ENCODE data around the gene ST7. TPM values are rescaled to one million over a fixed set of nuclear protein-coding genes. Genes with fewer than 3 reads are reported as not detected.

Gene ST7
- total and polyA plus RNA-seq, 8 donors, result 7.5 to 49.0 (median 16.1) TPM

- H3K4me1 ChIP-seq, result no peaks in the 10 kb centered on the region
- no peak for DNase-seq
- TF ChIP-seq EP300 (IDR thresholded peaks at IDR 0.05) (no peak), CTCF (IDR thresholded peaks at IDR 0.05) (no peak), POLR2A (IDR thresholded peaks at IDR 0.05) (no peak), POLR2AphosphoS5 (IDR thresholded peaks at IDR 0.05) (no peak)
- H3K27me3 ChIP-seq, result no peaks in the 10 kb centered on the region
- no peak overlapping the region for H3K27ac ChIP-seq
- no peaks in the 10 kb centered on the region for H3K9me3 ChIP-seq
- peaks cover 0 to 20% (median 14%) of the 10 kb centered on the region in 4 donors for H3K36me3 ChIP-seq
- intact Hi-C loops (cut with DNase I; ENCODE audit: low total_unique reads), result no loop called here
- H3K4me3 ChIP-seq, result no peak overlapping the region
These were observed 258.3 kb downstream of the ST7 start for GRCh38 chr7:117211614-117212013.

DNA sequence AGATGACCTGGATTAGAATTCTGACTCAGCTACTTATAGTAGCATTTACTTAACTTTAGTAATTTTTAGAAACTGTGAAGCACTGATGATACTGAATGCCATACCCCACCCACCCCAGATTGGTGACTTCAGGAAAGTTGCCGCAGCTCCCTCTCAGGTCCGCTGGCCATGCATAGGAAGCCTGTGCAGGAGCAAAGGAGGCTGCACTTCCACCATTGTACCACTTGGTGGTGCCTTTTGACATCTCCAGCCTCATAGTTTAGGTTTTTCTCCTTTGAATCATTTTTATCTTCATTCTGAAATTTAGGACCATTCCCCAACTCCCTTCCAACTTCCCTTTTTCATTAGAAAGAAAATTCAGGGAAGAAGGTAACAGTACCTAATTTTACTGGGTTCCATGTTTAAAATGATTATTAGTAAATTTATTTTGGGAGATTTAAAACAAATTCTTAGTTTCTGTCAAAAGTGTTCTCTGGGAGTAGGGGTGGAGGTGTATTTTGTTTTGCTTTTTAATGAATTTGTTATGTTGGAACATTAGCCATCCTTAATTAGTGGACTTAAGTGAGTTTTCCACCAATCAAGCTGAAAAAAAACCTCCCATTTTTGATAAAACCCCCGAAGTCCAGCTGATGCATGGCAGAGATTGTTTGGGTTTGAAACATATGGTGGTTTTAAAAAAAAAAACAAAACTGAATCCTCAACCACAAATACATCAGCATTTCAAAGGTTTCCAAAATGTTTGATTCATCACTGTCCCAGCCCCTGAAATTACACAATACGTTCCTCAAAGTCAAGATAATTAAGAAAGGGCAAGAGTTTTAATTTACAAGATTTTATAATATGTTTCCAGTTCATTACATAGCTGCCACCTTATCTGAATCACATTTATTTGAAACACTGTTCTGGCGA lies 259.9 kb downstream of the ST7 start:
- H3K4me1 ChIP-seq, result peaks cover 0 to 9% (median 0%) of the 10 kb centered on the region in 4 donors
- peak; percentile 57 to 78 for DNase-seq
- no peaks in the 10 kb centered on the region for H3K9me3 ChIP-seq
- no peak overlapping the region for H3K4me3 ChIP-seq
- H3K27me3 ChIP-seq, result no peaks in the 10 kb centered on the region
- no peak for TF ChIP-seq POLR2A (IDR thresholded peaks at IDR 0.05)
- TF ChIP-seq CTCF (IDR thresholded peaks at IDR 0.05), result peak in 5 of 7 experiments; percentile 43 to 89 (median 82)
- TF ChIP-seq EP300 (IDR thresholded peaks at IDR 0.05), result no peak
- no peak overlapping the region for H3K27ac ChIP-seq
- H3K36me3 ChIP-seq, result peaks cover 0 to 20% (median 14%) of the 10 kb centered on the region in 4 donors
- 49 to 73% (median 70%) methylated on average over 5 of the region's 5 CpGs for whole genome bisulfite sequencing, 5 donors
- intact Hi-C loops (cut with DNase I; ENCODE audit: low total_unique reads), result no loop called here

DNA sequence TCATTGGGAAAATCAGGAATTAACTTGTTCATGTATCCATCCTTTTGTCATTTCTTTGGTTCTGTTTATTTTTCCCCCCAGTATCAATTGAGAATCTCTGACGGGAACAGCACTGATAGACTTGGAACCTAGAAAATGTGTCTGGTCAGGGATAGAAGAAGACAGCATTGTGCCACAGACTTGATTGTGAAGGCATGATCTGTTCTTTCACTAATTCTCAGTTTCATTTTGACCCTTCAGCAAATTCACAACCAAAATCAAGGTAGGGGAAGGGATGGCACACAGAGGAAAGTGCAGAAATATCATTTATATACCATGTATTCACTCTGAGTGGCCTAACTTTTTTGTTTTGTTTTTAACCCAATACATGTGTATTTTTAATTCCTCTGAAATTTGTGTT lies 262.7 kb downstream of the ST7 start:
- no peak for DNase-seq
- Histone ChIP-seq H3K36me3 (peaks cover 0 to 24% (median 18%) of the 10 kb centered on the region in 4 donors), H3K4me3 (no peak overlapping the region), H3K4me1 (peaks cover 0 to 9% (median 0%) of the 10 kb centered on the region in 4 donors), H3K9me3 (no peaks in the 10 kb centered on the region), H3K27ac (no peak overlapping the region), H3K27me3 (no peaks in the 10 kb centered on the region)
- intact Hi-C loops (cut with DNase I; ENCODE audit: low total_unique reads), result no loop called here
- TF ChIP-seq POLR2A (IDR thresholded peaks at IDR 0.05), result no peak
- TF ChIP-seq EP300 (IDR thresholded peaks at IDR 0.05), result no peak
- no peak for TF ChIP-seq POLR2AphosphoS5 (IDR thresholded peaks at IDR 0.05)
- TF ChIP-seq CTCF (IDR thresholded peaks at IDR 0.05), result no peak
- 86 to 100% (median 97%) methylated on average over 1 of the region's 1 CpG for WGBS, 5 donors

GRCh38 chr7:117216436-117217069 lies 263.3 kb downstream of the ST7 start:
- 68 to 86% (median 76%) methylated on average over 5 of the region's 5 CpGs for WGBS, 5 donors
- Histone ChIP-seq H3K4me1 (peaks cover 0 to 9% (median 0%) of the 10 kb centered on the region in 4 donors), H3K36me3 (peaks cover 0 to 30% (median 20%) of the 10 kb centered on the region in 4 donors), H3K4me3 (no peak overlapping the region), H3K27me3 (no peaks in the 10 kb centered on the region), H3K27ac (no peak overlapping the region), H3K9me3 (no peaks in the 10 kb centered on the region)
- DNase-seq, result no peak
- intact Hi-C loops (cut with DNase I; ENCODE audit: low total_unique reads), result no loop called here
- TF ChIP-seq POLR2AphosphoS5 (IDR thresholded peaks at IDR 0.05) (no peak), POLR2A (IDR thresholded peaks at IDR 0.05) (no peak), EP300 (IDR thresholded peaks at IDR 0.05) (no peak), CTCF (IDR thresholded peaks at IDR 0.05) (no peak)
